Measurements from ENCODE around the gene KCNMB2. TPM values are rescaled to one million over a fixed set of nuclear protein-coding genes. Genes with fewer than 3 reads are reported as not detected.

KCNMB2 gene
- total RNA-seq, 2 donors from 2014 or later: 0.68 TPM; not detected in 1

GRCh38 chr3:178494386-178494785 is 41.9 kb upstream of the KCNMB2 start:
- 62% methylated on average over 6 of the region's 6 CpGs for WGBS
- no peak for DNase-seq (ENCODE audit: low spot score)
- H3K4me3 ChIP-seq: no peak overlapping the region
- no peaks in the 10 kb centered on the region for H3K36me3 ChIP-seq
- intact Hi-C loops (cut with DNase I): no loop called here
- TF ChIP-seq CTCF (IDR thresholded peaks at IDR 0.05) (no peak), POLR2A (IDR thresholded peaks at IDR 0.05) (no peak), POLR2AphosphoS5 (IDR thresholded peaks at IDR 0.05) (no peak)
- no peaks in the 10 kb centered on the region for H3K27me3 ChIP-seq (replicated peaks; ENCODE audit: insufficient read depth)
- H3K27ac ChIP-seq: no peak overlapping the region
- no peaks in the 10 kb centered on the region for H3K9me3 ChIP-seq
- no peaks in the 10 kb centered on the region for H3K4me1 ChIP-seq (replicated peaks)

GRCh38 chr3:178496911-178497310 is 39.3 kb upstream of the KCNMB2 start:
- Histone ChIP-seq H3K27ac (no peak overlapping the region), H3K4me1 (replicated peaks) (no peaks in the 10 kb centered on the region), H3K9me3 (no peaks in the 10 kb centered on the region), H3K4me3 (no peak overlapping the region), H3K36me3 (no peaks in the 10 kb centered on the region), H3K27me3 (replicated peaks; ENCODE audit: insufficient read depth) (no peaks in the 10 kb centered on the region)
- TF ChIP-seq CTCF (IDR thresholded peaks at IDR 0.05) (no peak), POLR2AphosphoS5 (IDR thresholded peaks at IDR 0.05) (no peak)
- WGBS: 88% methylated on average over 1 of the region's 1 CpG
- no peak for DNase-seq (ENCODE audit: low spot score)
- intact Hi-C loops (cut with DNase I): no loop called here

GRCh38 chr3:178498871-178499270 is 37.4 kb upstream of the KCNMB2 start:
- H3K27me3 ChIP-seq (replicated peaks; ENCODE audit: insufficient read depth): no peaks in the 10 kb centered on the region
- H3K4me3 ChIP-seq: no peak overlapping the region
- DNase-seq (ENCODE audit: low spot score): no peak
- 33% methylated on average over 2 of the region's 2 CpGs for WGBS
- no peaks in the 10 kb centered on the region for H3K4me1 ChIP-seq (replicated peaks)
- TF ChIP-seq POLR2A (IDR thresholded peaks at IDR 0.05) (no peak), CTCF (IDR thresholded peaks at IDR 0.05) (no peak), POLR2AphosphoS5 (IDR thresholded peaks at IDR 0.05) (no peak)
- intact Hi-C loops (cut with DNase I): no loop called here
- H3K36me3 ChIP-seq: no peaks in the 10 kb centered on the region
- no peak overlapping the region for H3K27ac ChIP-seq
- no peaks in the 10 kb centered on the region for H3K9me3 ChIP-seq

- H3K27ac ChIP-seq: no peak overlapping the region
- H3K4me1 ChIP-seq (replicated peaks): no peaks in the 10 kb centered on the region
- H3K9me3 ChIP-seq: no peaks in the 10 kb centered on the region
- TF ChIP-seq POLR2AphosphoS5 (IDR thresholded peaks at IDR 0.05) (no peak), POLR2A (IDR thresholded peaks at IDR 0.05) (no peak), CTCF (IDR thresholded peaks at IDR 0.05) (no peak)
- 95% methylated on average over 9 of the region's 9 CpGs for WGBS
- intact Hi-C loops (cut with DNase I): no loop called here
- H3K27me3 ChIP-seq (replicated peaks; ENCODE audit: insufficient read depth): no peaks in the 10 kb centered on the region
- no peak for DNase-seq (ENCODE audit: low spot score)
- no peak overlapping the region for H3K4me3 ChIP-seq
- H3K36me3 ChIP-seq: no peaks in the 10 kb centered on the region
These were observed 35.6 kb upstream of the KCNMB2 start for GRCh38 chr3:178500631-178501030.

- H3K9me3 ChIP-seq: no peaks in the 10 kb centered on the region
- no peaks in the 10 kb centered on the region for H3K36me3 ChIP-seq
- intact Hi-C loops (cut with DNase I): no loop called here
- TF ChIP-seq CTCF (IDR thresholded peaks at IDR 0.05): no peak
- TF ChIP-seq POLR2AphosphoS5 (IDR thresholded peaks at IDR 0.05): no peak
- no peak for TF ChIP-seq POLR2A (IDR thresholded peaks at IDR 0.05)
- no peak overlapping the region for H3K27ac ChIP-seq
- H3K27me3 ChIP-seq (replicated peaks; ENCODE audit: insufficient read depth): no peaks in the 10 kb centered on the region
- WGBS: 62% methylated on average over 2 of the region's 2 CpGs
- H3K4me1 ChIP-seq (replicated peaks): no peaks in the 10 kb centered on the region
- no peak overlapping the region for H3K4me3 ChIP-seq
- DNase-seq (ENCODE audit: low spot score): no peak
These were observed 32.1 kb upstream of the KCNMB2 start for GRCh38 chr3:178504128-178504527.
